Mesenchymal stem cell (in vitro differentiated cells and primary cell): ENCODE results near the gene PACS1.
"Not testable (repeated sequence)": the region's sequence is repeated elsewhere in the genome, so short reads cannot be mapped to it uniquely, and the experiment has no call there.

ENCODE experiments used
- DNase-seq: peaks from one replicate; pipeline ENCODE4 v3.0.0-alpha.2; 2013
- H2AFZ ChIP-seq: one replicate; pipeline ENCODE4 v1.6.1; 2013; ENCODE audit warnings: low read depth, mild to moderate bottlenecking, control low read depth, inconsistent platforms, low read length, moderate library complexity
- H2AK5ac ChIP-seq: 2 replicates; pipeline ENCODE4 v1.6.1; 2013; ENCODE audit warnings: low read length, moderate library complexity, mild to moderate bottlenecking, inconsistent platforms; ENCODE audit not compliant: severe bottlenecking
- H2BK120ac ChIP-seq: one replicate; pipeline ENCODE4 v1.6.1; 2013; ENCODE audit warnings: low read depth, mild to moderate bottlenecking, inconsistent platforms, low read length, moderate library complexity
- H2BK12ac ChIP-seq, 2 experiments: one replicate each; pipeline ENCODE4 v1.6.1; 2013; ENCODE audit warnings: inconsistent platforms in 2 of 2, low read length in 2 of 2, mild to moderate bottlenecking in 2 of 2, moderate library complexity in 2 of 2, control low read depth in 1 of 2
- H2BK15ac ChIP-seq: one replicate; pipeline ENCODE4 v1.6.1; 2013; ENCODE audit warnings: mild to moderate bottlenecking, low read depth, inconsistent platforms; ENCODE audit not compliant: poor library complexity, severe bottlenecking
- H2BK5ac ChIP-seq: 2 replicates; pipeline ENCODE4 v1.6.1; 2013; ENCODE audit warnings: low read depth, mild to moderate bottlenecking, low read length, control low read depth, inconsistent platforms; ENCODE audit not compliant: poor library complexity, severe bottlenecking
- H3K14ac ChIP-seq, 2 experiments: one replicate each; pipeline ENCODE4 v1.6.1; 2013; ENCODE audit warnings: inconsistent platforms in 2 of 2, low read length in 2 of 2, control low read depth in 1 of 2, mild to moderate bottlenecking in 1 of 2, moderate library complexity in 1 of 2
- H3K18ac ChIP-seq, 2 experiments: one replicate each; pipeline ENCODE4 v1.6.1; 2013; ENCODE audit warnings: inconsistent platforms in 2 of 2, low read length in 2 of 2, control low read depth in 1 of 2, low read depth in 1 of 2, mild to moderate bottlenecking in 1 of 2
- H3K23ac ChIP-seq, 2 experiments: one replicate each; pipeline ENCODE4 v1.6.1; 2013; ENCODE audit warnings: inconsistent platforms in 2 of 2, low read length in 2 of 2, mild to moderate bottlenecking in 2 of 2, moderate library complexity in 2 of 2, control low read depth in 1 of 2
- H3K27ac ChIP-seq: 2 replicates; pipeline ENCODE4 v1.5.1; 2013; ENCODE audit warnings: mild to moderate bottlenecking, moderate library complexity, low read length, control low read depth, inconsistent platforms; ENCODE audit not compliant: poor library complexity, severe bottlenecking
- H3K27me3 ChIP-seq, 2 experiments: 2 replicates each; pipeline versions ENCODE4 v1.6.1 to v1.7.0; 2013; ENCODE audit warnings: low read length in 2 of 2, mild to moderate bottlenecking in 2 of 2, moderate library complexity in 2 of 2, control low read depth in 1 of 2, inconsistent platforms in 1 of 2; ENCODE audit not compliant: control insufficient read depth in 1 of 2, insufficient read depth in 1 of 2
- H3K36me3 ChIP-seq, 2 experiments: 2 replicates each; pipeline versions ENCODE4 v1.6.1 to v1.7.0; 2013; ENCODE audit warnings: low read length in 2 of 2, control low read depth in 1 of 2, inconsistent platforms in 1 of 2, low read depth in 1 of 2, mild to moderate bottlenecking in 1 of 2; ENCODE audit not compliant: insufficient read depth in 2 of 2, control insufficient read depth in 1 of 2
- H3K4ac ChIP-seq, 2 experiments: one replicate each; pipeline ENCODE4 v1.6.1; 2013; ENCODE audit warnings: inconsistent platforms in 2 of 2, low read length in 2 of 2, mild to moderate bottlenecking in 2 of 2, moderate library complexity in 2 of 2, control low read depth in 1 of 2, low read depth in 1 of 2
- H3K4me1 ChIP-seq: 2 replicates; pipeline ENCODE4 v1.6.1; 2013; ENCODE audit warnings: low read depth, low read length, control low read depth; ENCODE audit not compliant: control insufficient read depth, insufficient read depth
- H3K4me2 ChIP-seq: 2 replicates; pipeline ENCODE4 v1.6.1; 2013; ENCODE audit warnings: low read length, mild to moderate bottlenecking, inconsistent platforms; ENCODE audit not compliant: poor library complexity, severe bottlenecking
- H3K4me3 ChIP-seq, 2 experiments: 2 replicates each; pipeline versions ENCODE4 v1.5.1 to v1.7.0; 2013; ENCODE audit warnings: low read length in 2 of 2, mild to moderate bottlenecking in 2 of 2, control low read depth in 1 of 2, low read depth in 1 of 2; ENCODE audit not compliant: insufficient read depth in 1 of 2
- H3K79me1 ChIP-seq: replicated peaks from 2 replicates; pipeline ENCODE4 v1.6.1; 2013; ENCODE audit warnings: mild to moderate bottlenecking, control low read depth, low read length, inconsistent platforms; ENCODE audit not compliant: poor library complexity, severe bottlenecking
- H3K9ac ChIP-seq: 2 replicates; pipeline ENCODE4 v1.7.0; 2013; ENCODE audit warnings: mild to moderate bottlenecking, low read length, moderate library complexity
- H3K9me3 ChIP-seq: 2 replicates; pipeline ENCODE4 v1.7.0; 2013; ENCODE audit warnings: mild to moderate bottlenecking, low read length; ENCODE audit not compliant: control insufficient read depth
- H4K8ac ChIP-seq: one replicate; pipeline ENCODE4 v1.6.1; 2013; ENCODE audit warnings: inconsistent platforms, mild to moderate bottlenecking, low read length, moderate library complexity
- H4K91ac ChIP-seq: one replicate; pipeline ENCODE4 v1.6.1; 2013; ENCODE audit warnings: mild to moderate bottlenecking, low read length, inconsistent platforms
- WGBS: methylation state at CpG from one replicate; pipeline ENCODE4 v1.1.7; 2013; ENCODE audit warnings: mixed read lengths; 5-methylcytosine and 5-hydroxymethylcytosine counted together

PACS1 gene

GRCh38 chr11:66111158-66111557 lies 41.1 kb downstream of the PACS1 start:
- Histone ChIP-seq H3K9ac (no peak overlapping the region), H2BK5ac (no peak overlapping the region), H3K27ac (no peak overlapping the region), H3K79me1 (peaks cover 24% of the 10 kb centered on the region), H2BK12ac (no peak overlapping the region), H2AFZ (no peak overlapping the region), H3K4me1 (peaks cover 13% of the 10 kb centered on the region), H2BK15ac (no peak overlapping the region), H3K18ac (no peak overlapping the region), H2AK5ac (no peak overlapping the region), H3K4ac (no peak overlapping the region), H3K4me2 (no peak overlapping the region), H4K8ac (no peak overlapping the region), H3K23ac (no peak overlapping the region), H2BK120ac (no peak overlapping the region), H3K36me3 (peaks cover 0 to 5% of the 10 kb centered on the region in 2 experiments), H3K4me3 (no peak overlapping the region), H3K9me3 (no peaks in the 10 kb centered on the region), H3K14ac (no peak overlapping the region), H3K27me3 (no peaks in the 10 kb centered on the region), H4K91ac (no peak overlapping the region)
- WGBS, result 95% methylated on average over 3 of the region's 3 CpGs
- no peak for DNase-seq

- no peak overlapping the region for H2AFZ ChIP-seq
- H3K18ac ChIP-seq, result peak overlapping the region; percentile 46 to 62
- peak overlapping the region in 1 of 2 experiments; percentile 28 for H3K4me3 ChIP-seq
- H4K91ac ChIP-seq, result peak overlapping the region; percentile 81
- H3K27me3 ChIP-seq, result no peaks in the 10 kb centered on the region
- H2AK5ac ChIP-seq, result peak overlapping the region; percentile 5
- H2BK5ac ChIP-seq, result peak overlapping the region; percentile 3
- H3K4ac ChIP-seq, result peak overlapping the region in 1 of 2 experiments; percentile 6
- no peak for DNase-seq
- peak overlapping the region; percentile 5 for H3K9ac ChIP-seq
- H3K79me1 ChIP-seq, result peaks cover 23% of the 10 kb centered on the region
- peak overlapping the region in 1 of 2 experiments; percentile 31 for H3K14ac ChIP-seq
- H2BK120ac ChIP-seq, result no peak overlapping the region
- WGBS, result 73% methylated on average over 4 of the region's 9 CpGs
- peak overlapping the region in 1 of 2 experiments; percentile 67 for H2BK12ac ChIP-seq
- H3K36me3 ChIP-seq, result peaks cover 0 to under 1% of the 10 kb centered on the region in 2 experiments
- peak overlapping the region in 1 of 2 experiments; percentile 36 for H3K23ac ChIP-seq
- no peak overlapping the region for H3K4me2 ChIP-seq
- peak overlapping the region; percentile 66 for H3K27ac ChIP-seq
- H3K9me3 ChIP-seq, result no peaks in the 10 kb centered on the region
- peaks cover 13% of the 10 kb centered on the region for H3K4me1 ChIP-seq
- peak overlapping the region; percentile 41 for H4K8ac ChIP-seq
- H2BK15ac ChIP-seq, result no peak overlapping the region
Observed at GRCh38 chr11:66112041-66112491, 42.0 kb downstream of the PACS1 start.

GRCh38 chr11:66112601-66113499 lies 42.8 kb downstream of the PACS1 start:
- H3K4ac ChIP-seq, result no peak overlapping the region
- no peaks in the 10 kb centered on the region for H3K36me3 ChIP-seq
- peak; percentile 88 for DNase-seq
- H2BK120ac ChIP-seq, result no peak overlapping the region
- no peaks in the 10 kb centered on the region for H3K27me3 ChIP-seq
- H3K23ac ChIP-seq, result no peak overlapping the region
- H2BK15ac ChIP-seq, result no peak overlapping the region
- no peaks in the 10 kb centered on the region for H3K9me3 ChIP-seq
- H3K4me2 ChIP-seq, result peak overlapping the region; percentile 5
- no peak overlapping the region for H2BK5ac ChIP-seq
- no peak overlapping the region for H2AFZ ChIP-seq
- no peak overlapping the region for H2AK5ac ChIP-seq
- no peak overlapping the region for H4K8ac ChIP-seq
- peak overlapping the region; percentile 33 for H3K9ac ChIP-seq
- peaks cover 21% of the 10 kb centered on the region for H3K79me1 ChIP-seq
- H2BK12ac ChIP-seq, result no peak overlapping the region
- H3K4me3 ChIP-seq, result peak overlapping the region in 1 of 2 experiments; percentile 28
- no peak overlapping the region for H3K18ac ChIP-seq
- no peak overlapping the region for H4K91ac ChIP-seq
- peaks cover 12% of the 10 kb centered on the region for H3K4me1 ChIP-seq
- 22% methylated on average over 3 of the region's 3 CpGs for WGBS
- H3K27ac ChIP-seq, result peak overlapping the region; percentile 66
- no peak overlapping the region for H3K14ac ChIP-seq

GRCh38 chr11:66114957-66115356 lies 44.9 kb downstream of the PACS1 start:
- not testable (repeated sequence) for H3K79me1 ChIP-seq, H2BK5ac ChIP-seq, H3K9me3 ChIP-seq, H2AFZ ChIP-seq, H3K23ac ChIP-seq, H2AK5ac ChIP-seq, H3K4me2 ChIP-seq, DNase-seq, H2BK15ac ChIP-seq, H3K14ac ChIP-seq, H2BK12ac ChIP-seq, H3K4me3 ChIP-seq, H4K8ac ChIP-seq, H3K36me3 ChIP-seq, H3K18ac ChIP-seq, H2BK120ac ChIP-seq, H4K91ac ChIP-seq, H3K9ac ChIP-seq, H3K27me3 ChIP-seq, H3K27ac ChIP-seq, H3K4ac ChIP-seq
- WGBS, result 83% methylated on average over 1 of the region's 3 CpGs
- peaks cover 22% of the 10 kb centered on the region for H3K4me1 ChIP-seq
